Airway epithelial cell (primary cell): ENCODE data around the gene PTPN18. TPM values are rescaled to one million over a fixed set of nuclear protein-coding genes. Genes with fewer than 3 reads are reported as not detected.

Source experiments
- total RNA-seq: library from RNA; depleted of rRNA; stranded (reverse); fragments of >200 nt; gene quantifications from 2 replicates; pipeline ENCODE4 v1.2.3, GENCODE V29; 2015

The PTPN18 gene
- total RNA-seq, result 10.8 and 14.1 TPM in 2 replicates

GRCh38 chr2:130355578-130356431 lies at the start of gene PTPN18:
Gene PTPN18 (plus strand): TSS chr2:130356056. CDS start chr2:130356108, 52 bp downstream.

GRCh38 chr2:130342533-130343275 lies 13.2 kb upstream of the PTPN18 start, which contains the start of gene IMP4:
Gene IMP4 (plus strand): TSS chr2:130342897. CDS start chr2:130342933, 36 bp downstream.

Other genes starting within 250 kb of the PTPN18 start
- not detected in 2 replicates for gene POTEF, start 226.8 kb upstream of the PTPN18 start, total RNA-seq
- 7.1 and 17.5 TPM in 2 replicates for gene CCDC74B, start 210.9 kb upstream of the PTPN18 start, total RNA-seq
- gene SMPD4, start 174.5 kb upstream of the PTPN18 start, total RNA-seq, result 45.6 and 54.3 TPM in 2 replicates
- gene MZT2B, start 173.8 kb upstream of the PTPN18 start, total RNA-seq, result 348 and 361 TPM in 2 replicates
- gene TUBA3E, start 157.6 kb upstream of the PTPN18 start, total RNA-seq, result not detected in 2 replicates
- 139 and 192 TPM in 2 replicates for gene IMP4, start 13.2 kb upstream of the PTPN18 start, total RNA-seq
- gene POTEI, start 153.3 kb downstream of the PTPN18 start, total RNA-seq, result not detected in 2 replicates
- not detected in 2 replicates for gene CFC1B, start 165.2 kb downstream of the PTPN18 start, total RNA-seq
- not detected in 2 replicates for gene CFC1, start 243.5 kb downstream of the PTPN18 start, total RNA-seq